ENCODE measurements around the gene HIPK2. TPM values are rescaled to one million over a fixed set of nuclear protein-coding genes. Genes with fewer than 3 reads are reported as not detected.

The HIPK2 gene
- 10 to 100 TPM; 13.6 to 21.8 (median 18.2) TPM for total RNA-seq

GRCh38 chr7:139777948-139778841 is at the start of gene HIPK2:
TSS of gene HIPK2 (minus strand) at chr7:139777998. CDS start at chr7:139777623, 375 bp downstream.
- Histone ChIP-seq H3K36me3 (no peaks in the 10 kb centered on the region), H3K27me3 (peaks cover 2% of the 10 kb centered on the region), H3K9me3 (no peaks in the 10 kb centered on the region), H3K4me1 (peaks cover 21% of the 10 kb centered on the region), H3K4me3 (peak within 1 kb of the TSS; percentile 84), H3K27ac (peak within 1 kb of the TSS; percentile 92)
- TF ChIP-seq EP300 (IDR thresholded peaks at IDR 0.05) (no peak), POLR2A (IDR thresholded peaks at IDR 0.05) (no peak), POLR2AphosphoS5 (IDR thresholded peaks at IDR 0.05) (no peak), CTCF (IDR thresholded peaks at IDR 0.05) (no peak)
- 2% methylated on average over 33 of the region's 96 CpGs for WGBS
- DNase-seq (ENCODE audit: low spot score in 2 of 2), result peak; percentile 83 to 84

- no peaks in the 10 kb centered on the region for H3K9me3 ChIP-seq
- no peak for TF ChIP-seq POLR2A (IDR thresholded peaks at IDR 0.05)
- TF ChIP-seq CTCF (IDR thresholded peaks at IDR 0.05), result no peak
- no peak for TF ChIP-seq POLR2AphosphoS5 (IDR thresholded peaks at IDR 0.05)
- TF ChIP-seq EP300 (IDR thresholded peaks at IDR 0.05), result no peak
- H3K27ac ChIP-seq, result no peak overlapping the region
- no peaks in the 10 kb centered on the region for H3K36me3 ChIP-seq
- no peaks in the 10 kb centered on the region for H3K4me1 ChIP-seq
- no peak overlapping the region for H3K4me3 ChIP-seq
- DNase-seq (ENCODE audit: low spot score in 2 of 2), result no peak
- peaks cover 4% of the 10 kb centered on the region for H3K27me3 ChIP-seq
Observed at GRCh38 chr7:139827042-139827441, 49.2 kb upstream of the HIPK2 start.

- 66% methylated on average over 9 of the region's 9 CpGs for WGBS
- no peaks in the 10 kb centered on the region for H3K9me3 ChIP-seq
Observed at GRCh38 chr7:139825666-139826290, 48.0 kb upstream of the HIPK2 start.

GRCh38 chr7:139823959-139824521 is 46.2 kb upstream of the HIPK2 start:
- DNase-seq (ENCODE audit: low spot score in 2 of 2), result no peak

More at GRCh38 chr7:139825666-139826290, 48.0 kb upstream of the HIPK2 start:
- no peak overlapping the region for H3K4me3 ChIP-seq
- no peaks in the 10 kb centered on the region for H3K4me1 ChIP-seq
- DNase-seq (ENCODE audit: low spot score in 2 of 2), result no peak
- no peak for TF ChIP-seq POLR2AphosphoS5 (IDR thresholded peaks at IDR 0.05)
- TF ChIP-seq POLR2A (IDR thresholded peaks at IDR 0.05), result no peak
- TF ChIP-seq EP300 (IDR thresholded peaks at IDR 0.05), result no peak
- TF ChIP-seq CTCF (IDR thresholded peaks at IDR 0.05), result no peak
- no peaks in the 10 kb centered on the region for H3K36me3 ChIP-seq
- peaks cover 4% of the 10 kb centered on the region for H3K27me3 ChIP-seq
- H3K27ac ChIP-seq, result no peak overlapping the region

More at GRCh38 chr7:139823959-139824521, 46.2 kb upstream of the HIPK2 start:
- Histone ChIP-seq H3K9me3 (no peaks in the 10 kb centered on the region), H3K36me3 (no peaks in the 10 kb centered on the region), H3K4me3 (no peak overlapping the region), H3K4me1 (no peaks in the 10 kb centered on the region), H3K27me3 (peaks cover 4% of the 10 kb centered on the region), H3K27ac (no peak overlapping the region)
- TF ChIP-seq EP300 (IDR thresholded peaks at IDR 0.05) (no peak), CTCF (IDR thresholded peaks at IDR 0.05) (no peak), POLR2AphosphoS5 (IDR thresholded peaks at IDR 0.05) (no peak), POLR2A (IDR thresholded peaks at IDR 0.05) (no peak)
- WGBS, result 50% methylated on average over 8 of the region's 8 CpGs
